ENCODE data around the gene LPCAT1.
"Not testable (repeated sequence)": the region's sequence is repeated elsewhere in the genome, so short reads cannot be mapped to it uniquely, and the experiment has no call there.

Gene LPCAT1, protein sequence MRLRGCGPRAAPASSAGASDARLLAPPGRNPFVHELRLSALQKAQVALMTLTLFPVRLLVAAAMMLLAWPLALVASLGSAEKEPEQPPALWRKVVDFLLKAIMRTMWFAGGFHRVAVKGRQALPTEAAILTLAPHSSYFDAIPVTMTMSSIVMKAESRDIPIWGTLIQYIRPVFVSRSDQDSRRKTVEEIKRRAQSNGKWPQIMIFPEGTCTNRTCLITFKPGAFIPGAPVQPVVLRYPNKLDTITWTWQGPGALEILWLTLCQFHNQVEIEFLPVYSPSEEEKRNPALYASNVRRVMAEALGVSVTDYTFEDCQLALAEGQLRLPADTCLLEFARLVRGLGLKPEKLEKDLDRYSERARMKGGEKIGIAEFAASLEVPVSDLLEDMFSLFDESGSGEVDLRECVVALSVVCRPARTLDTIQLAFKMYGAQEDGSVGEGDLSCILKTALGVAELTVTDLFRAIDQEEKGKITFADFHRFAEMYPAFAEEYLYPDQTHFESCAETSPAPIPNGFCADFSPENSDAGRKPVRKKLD

DNA sequence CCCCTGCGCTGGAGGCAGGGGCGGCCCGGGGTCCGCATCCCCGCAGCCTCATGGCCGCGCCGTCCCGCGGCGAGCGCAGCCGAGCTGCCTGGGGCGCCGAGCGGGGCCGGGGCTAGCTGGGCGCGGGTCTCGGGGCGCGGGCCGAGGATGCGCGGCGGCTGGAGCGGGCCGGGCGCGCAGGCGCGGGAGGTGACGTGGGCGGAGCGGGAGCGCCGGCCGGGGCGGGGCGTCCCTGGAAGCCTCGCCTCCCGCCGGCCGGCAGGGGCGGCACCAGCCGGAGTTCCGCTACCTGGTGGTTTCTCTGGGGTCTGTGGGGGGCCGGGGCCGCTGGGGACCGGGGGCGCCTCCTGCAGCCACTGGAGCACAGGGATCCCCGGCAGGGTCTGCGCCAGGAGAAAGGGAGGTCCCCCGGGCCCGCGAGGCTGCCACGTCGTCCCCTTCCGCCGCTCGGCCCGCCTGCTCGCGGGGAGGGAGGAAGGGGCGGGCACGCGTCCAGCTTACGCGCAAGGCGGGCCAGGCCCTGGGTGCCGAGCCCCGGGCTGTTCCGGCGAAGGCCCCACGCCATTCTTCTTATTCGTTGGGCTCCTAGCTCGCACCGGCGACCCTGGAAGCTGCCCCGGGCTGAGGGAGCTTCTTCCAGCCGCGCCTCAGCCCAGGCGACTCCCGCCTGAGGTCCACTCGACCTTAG is at the start of gene LPCAT1:
TSS of gene LPCAT1 (minus strand) at position 168 of the 688 bp plus-strand sequence. CDS start at position 52, 116 bp downstream.
- Histone ChIP-seq H3K4me3 (peak within 1 kb of the TSS; percentile 94), H3K27ac (peak within 1 kb of the TSS; percentile 89 to 95)
- DNase-seq (ENCODE audit: low spot score): peak; percentile 82
- TF ChIP-seq, protein P1, sequence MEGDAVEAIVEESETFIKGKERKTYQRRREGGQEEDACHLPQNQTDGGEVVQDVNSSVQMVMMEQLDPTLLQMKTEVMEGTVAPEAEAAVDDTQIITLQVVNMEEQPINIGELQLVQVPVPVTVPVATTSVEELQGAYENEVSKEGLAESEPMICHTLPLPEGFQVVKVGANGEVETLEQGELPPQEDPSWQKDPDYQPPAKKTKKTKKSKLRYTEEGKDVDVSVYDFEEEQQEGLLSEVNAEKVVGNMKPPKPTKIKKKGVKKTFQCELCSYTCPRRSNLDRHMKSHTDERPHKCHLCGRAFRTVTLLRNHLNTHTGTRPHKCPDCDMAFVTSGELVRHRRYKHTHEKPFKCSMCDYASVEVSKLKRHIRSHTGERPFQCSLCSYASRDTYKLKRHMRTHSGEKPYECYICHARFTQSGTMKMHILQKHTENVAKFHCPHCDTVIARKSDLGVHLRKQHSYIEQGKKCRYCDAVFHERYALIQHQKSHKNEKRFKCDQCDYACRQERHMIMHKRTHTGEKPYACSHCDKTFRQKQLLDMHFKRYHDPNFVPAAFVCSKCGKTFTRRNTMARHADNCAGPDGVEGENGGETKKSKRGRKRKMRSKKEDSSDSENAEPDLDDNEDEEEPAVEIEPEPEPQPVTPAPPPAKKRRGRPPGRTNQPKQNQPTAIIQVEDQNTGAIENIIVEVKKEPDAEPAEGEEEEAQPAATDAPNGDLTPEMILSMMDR (IDR thresholded peaks at IDR 0.05): no peak

DNA sequence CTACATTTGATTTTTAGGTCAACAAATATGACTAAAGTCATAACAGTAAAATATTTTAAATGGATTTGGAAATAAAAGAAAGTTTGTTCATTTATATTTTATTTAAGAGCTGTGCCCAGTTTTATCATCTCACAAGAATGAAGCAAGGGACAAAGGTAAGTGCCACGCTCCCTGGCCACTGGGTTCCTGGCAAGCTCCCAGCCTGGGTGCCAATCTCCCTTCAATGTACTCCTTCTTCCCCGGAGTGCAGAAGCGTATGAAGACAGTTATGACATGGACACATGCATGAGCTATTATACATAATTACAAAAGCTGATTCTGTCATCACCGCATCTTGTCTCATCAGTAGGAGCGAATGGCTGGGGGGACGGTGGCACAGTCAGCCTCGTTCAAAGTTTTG is 48.1 kb upstream of the LPCAT1 start:
- not testable (repeated sequence) for DNase-seq (ENCODE audit: low spot score); H3K27ac ChIP-seq

DNA sequence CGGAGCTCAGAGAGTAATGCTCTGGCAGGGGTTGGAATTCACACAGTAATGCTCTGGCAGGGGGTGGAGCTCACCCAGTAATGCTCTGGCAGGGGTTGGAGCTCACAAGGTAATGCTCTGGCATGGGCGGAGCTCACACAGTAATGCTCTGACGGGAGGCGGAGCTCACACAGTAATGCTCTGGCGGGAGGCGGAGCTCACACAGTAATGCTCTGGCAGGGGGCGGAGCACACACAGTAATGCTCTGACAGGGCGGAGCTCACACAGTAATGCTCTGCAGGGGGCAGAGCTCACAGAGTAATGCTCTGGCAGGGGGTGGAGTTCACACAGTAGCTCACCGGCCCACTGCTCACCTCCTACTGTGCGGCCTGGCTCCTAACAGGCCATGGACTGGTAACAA is 47.2 kb upstream of the LPCAT1 start:
- no peak for DNase-seq (ENCODE audit: low spot score)
- TF ChIP-seq, protein P1 (IDR thresholded peaks at IDR 0.05): no peak
- no peak overlapping the region for H3K27ac ChIP-seq
- H3K4me3 ChIP-seq: no peak overlapping the region

More for the DNA sequence above, 48.1 kb upstream of the LPCAT1 start:
- H3K4me3 ChIP-seq: not testable (repeated sequence)

DNA sequence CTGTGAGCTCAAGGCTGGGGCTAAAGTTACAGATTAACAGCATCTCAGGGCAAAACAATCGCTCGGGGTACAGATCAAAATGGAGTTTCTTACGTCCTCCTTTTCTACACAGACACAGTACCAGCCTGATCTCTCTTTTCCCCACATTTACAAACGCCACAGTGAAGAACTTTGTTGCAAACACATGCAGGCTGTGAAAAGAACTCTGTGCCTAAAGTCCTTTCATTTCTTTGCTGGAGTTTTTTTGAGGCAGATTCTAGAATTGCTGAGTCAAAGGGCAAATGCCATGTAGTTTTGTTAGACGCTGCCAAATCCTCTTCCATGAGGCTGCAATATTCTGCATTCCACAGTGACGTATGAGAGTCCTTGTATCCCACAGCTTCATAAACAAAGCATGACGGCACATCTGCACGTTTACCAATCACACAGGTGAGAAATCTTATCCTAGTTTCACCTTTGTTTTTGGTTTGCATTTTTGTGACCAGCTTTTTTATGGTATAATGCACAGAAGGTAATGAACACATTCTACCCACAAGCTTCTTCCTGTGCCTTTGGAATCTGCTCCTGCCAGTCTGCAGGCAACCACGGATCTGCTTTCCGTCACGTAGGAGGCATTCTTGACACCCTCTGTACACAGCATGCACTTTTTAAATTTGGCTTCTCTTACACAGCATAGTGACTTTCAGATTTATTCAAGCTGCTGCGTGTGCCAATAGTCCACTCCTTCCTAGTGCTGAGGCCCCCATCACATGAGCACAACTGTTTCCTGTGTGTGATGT is 44.6 kb upstream of the LPCAT1 start:
- H3K4me3 ChIP-seq: no peak overlapping the region
- DNase-seq (ENCODE audit: low spot score): no peak
- peak overlapping the region in 1 of 2 donors; percentile 58 for H3K27ac ChIP-seq
- TF ChIP-seq, protein P1 (IDR thresholded peaks at IDR 0.05): no peak

DNA sequence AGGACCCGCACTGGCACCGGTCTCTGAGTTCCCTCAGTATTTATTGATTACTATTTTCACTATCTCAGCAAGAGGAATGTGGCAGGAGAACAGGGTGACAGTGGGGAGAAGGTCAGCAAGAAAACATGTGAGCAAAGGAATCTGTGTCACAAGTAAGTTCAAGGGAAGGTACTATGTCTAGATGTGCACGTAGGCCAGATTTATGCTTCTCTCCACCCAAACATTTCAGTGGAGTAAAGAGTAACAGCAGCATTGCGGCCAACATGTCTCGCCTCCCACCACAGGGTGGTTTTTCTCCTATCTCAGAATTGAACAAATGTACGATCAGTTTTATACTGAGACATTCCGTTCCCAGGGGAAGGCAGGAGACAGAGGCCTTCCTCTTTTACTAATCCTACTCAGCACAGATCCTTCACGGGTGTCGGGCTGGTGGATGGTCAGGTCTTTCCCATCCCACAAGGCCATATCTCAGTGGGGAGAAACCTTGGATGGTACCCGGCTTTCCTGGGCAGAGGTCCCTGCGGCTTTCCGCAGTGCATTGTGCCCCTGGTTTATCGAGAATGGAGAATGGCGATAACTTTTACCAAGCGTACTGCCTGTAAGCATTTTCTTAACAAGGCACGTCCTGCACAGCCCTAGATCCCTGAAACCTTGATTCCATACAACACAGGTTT is 43.9 kb upstream of the LPCAT1 start:
- not testable (repeated sequence) for DNase-seq (ENCODE audit: low spot score); H3K4me3 ChIP-seq
- peak overlapping the region in 1 of 2 donors; percentile 58 for H3K27ac ChIP-seq

DNA sequence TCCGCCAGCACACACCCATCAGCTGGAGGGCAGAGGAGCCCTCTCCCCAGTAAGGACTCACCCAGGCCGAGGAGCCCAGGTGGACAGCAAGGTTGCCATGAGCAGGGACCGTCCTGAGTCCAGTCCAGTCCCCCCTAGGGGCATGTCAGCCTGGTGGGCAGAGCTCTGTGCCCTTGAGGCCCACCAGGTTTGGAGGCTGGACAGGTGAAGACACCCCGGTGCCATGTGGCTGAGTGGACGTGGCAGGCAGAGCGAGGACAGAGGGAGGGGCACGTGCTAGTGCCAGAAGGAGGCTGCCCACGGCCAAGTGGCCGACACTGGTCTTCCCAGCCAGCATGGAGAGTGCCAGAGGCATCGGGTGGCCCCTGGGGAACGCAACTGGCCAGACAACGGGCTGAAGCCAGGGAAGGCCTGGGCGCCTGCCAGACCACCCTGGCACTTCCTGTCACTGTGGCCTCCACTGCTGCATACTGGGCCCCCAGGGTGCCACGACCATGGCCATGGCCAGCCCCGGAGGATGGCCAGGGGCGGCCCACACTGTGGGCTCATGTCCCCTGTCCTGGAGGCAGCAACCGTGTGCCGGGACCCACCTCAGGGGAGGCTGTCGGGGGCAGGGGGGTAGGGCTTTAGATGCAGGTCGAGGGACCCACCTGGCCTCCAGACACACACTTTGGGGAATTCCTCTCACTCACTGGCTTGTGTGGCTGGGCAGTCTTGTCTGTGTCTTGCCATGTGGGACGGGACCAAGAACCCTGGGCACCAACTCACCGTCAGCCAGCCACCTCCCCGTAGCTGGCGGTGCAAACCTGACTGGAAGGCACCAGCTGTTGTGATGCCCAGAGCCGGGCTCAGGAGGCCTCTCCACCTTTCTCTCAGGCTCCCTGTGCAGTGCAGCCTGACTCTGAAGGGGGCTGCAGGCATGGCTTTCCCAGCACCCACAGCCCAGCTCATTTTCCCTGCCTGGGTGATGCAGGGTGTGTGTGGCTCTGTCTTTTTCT is 42.3 kb upstream of the LPCAT1 start:
- no peak for DNase-seq (ENCODE audit: low spot score)
- TF ChIP-seq, protein P1 (IDR thresholded peaks at IDR 0.05): no peak
- H3K27ac ChIP-seq: peak overlapping the region in 1 of 2 donors; percentile 32
- no peak overlapping the region for H3K4me3 ChIP-seq

Data from coronary artery (tissue), 2 donors.